Testis (tissue), 3 donors: ENCODE measurements around the gene GDPD1. TPM values are rescaled to one million over a fixed set of nuclear protein-coding genes. Genes with fewer than 3 reads are reported as not detected.

Experiments used
- DNase-seq: peaks from one replicate; pipeline ENCODE4 v3.0.0-alpha.2; 2019
- H3K27ac ChIP-seq, 2 donors: fragments of 200-600 bp; sonication (generic); one replicate each; pipeline ENCODE4 v1.5.1; 2019
- H3K27me3 ChIP-seq: fragments of 200-600 bp; sonication (generic); one replicate; pipeline ENCODE4 v1.5.1; 2019
- H3K36me3 ChIP-seq: fragments of 200-600 bp; sonication (generic); one replicate; pipeline ENCODE4 v1.5.1; 2017; ENCODE audit warnings: low read depth; ENCODE audit errors: missing control alignments
- H3K4me1 ChIP-seq: fragments of 200-600 bp; sonication (generic); one replicate; pipeline ENCODE4 v1.5.1; 2019
- H3K4me3 ChIP-seq, 2 donors: fragments of 200-600 bp; sonication (generic); one replicate each; pipeline ENCODE4 v1.5.1; 2017 to 2019
- H3K9me3 ChIP-seq: fragments of 200-600 bp; sonication (generic); one replicate; pipeline ENCODE4 v1.5.1; 2017
- CTCF ChIP-seq, 3 experiments: fragments of 450-650 bp in 2 of 3; fragments of 200-600 bp in 1 of 3; sonication (generic) in 1 of 3; IDR thresholded peaks; one replicate each; pipeline ENCODE4 v1.5.1; 2016 to 2019; ENCODE audit warnings: antibody characterized with exemption in 3 of 3, mild to moderate bottlenecking in 2 of 3, moderate library complexity in 1 of 3
- POLR2A ChIP-seq: fragments of 450-650 bp; IDR thresholded peaks from one replicate; pipeline ENCODE4 v1.6.1; 2017; ENCODE audit warnings: antibody characterized with exemption, mild to moderate bottlenecking, moderate library complexity
- WGBS, 2 donors: methylation state at CpG; one replicate each; pipeline ENCODE4 v1.1.5; 2018; 5-methylcytosine and 5-hydroxymethylcytosine counted together
- intact Hi-C: fragments of 100-400 bp; cut with DNase I; formaldehyde crosslinking; loops from one replicate; pipeline ENCODE4 v1.15.1; 2023; ENCODE audit warnings: low total_unique reads
- polyA plus RNA-seq: library from polyadenylated mRNA; stranded (reverse); fragments of 350-450 nt; fragmentation: Illumina TruSeq; extraction: RNeasy Lipid Tissue Mini Kit (QIAGEN cat#74804); gene quantifications from one replicate; pipeline ENCODE4 v1.2.3, GENCODE V29; 2014; ENCODE audit warnings: low read depth, low replicate concordance; ENCODE audit not compliant: insufficient read depth
- total RNA-seq, 2 donors: library from RNA; depleted of rRNA; stranded (reverse); fragments of >200 nt; gene quantifications; one replicate each; pipeline ENCODE4 v1.2.3, GENCODE V29; 2016

GDPD1 gene
- total and polyA plus RNA-seq, 3 donors from 2014 or later: 9.6 to 27.7 (median 11.7) TPM

- Histone ChIP-seq H3K9me3 (no peaks in the 10 kb centered on the region), H3K27me3 (no peaks in the 10 kb centered on the region), H3K27ac (no peak overlapping the region), H3K4me3 (no peak overlapping the region), H3K4me1 (no peaks in the 10 kb centered on the region), H3K36me3 (no peaks in the 10 kb centered on the region)
- 87 to 95% methylated on average over 4 of the region's 4 CpGs for WGBS, 2 donors
- DNase-seq: no peak
- TF ChIP-seq CTCF (IDR thresholded peaks at IDR 0.05) (no peak), POLR2A (no peak)
- intact Hi-C loops: no loop called here
These were observed 56.7 kb downstream of the GDPD1 start for GRCh38 chr17:59277031-59277430.

- no peak for TF ChIP-seq CTCF (IDR thresholded peaks at IDR 0.05)
- no peak for TF ChIP-seq POLR2A
- H3K9me3 ChIP-seq: no peaks in the 10 kb centered on the region
- 92 to 93% methylated on average over 4 of the region's 4 CpGs for WGBS, 2 donors
- intact Hi-C loops: no loop called here
- H3K36me3 ChIP-seq: no peaks in the 10 kb centered on the region
- H3K4me3 ChIP-seq: no peak overlapping the region
- DNase-seq: no peak
- no peaks in the 10 kb centered on the region for H3K27me3 ChIP-seq
- H3K27ac ChIP-seq: no peak overlapping the region
- H3K4me1 ChIP-seq: no peaks in the 10 kb centered on the region
These were observed 58.1 kb downstream of the GDPD1 start for GRCh38 chr17:59278406-59278805.

- Histone ChIP-seq H3K27me3 (no peaks in the 10 kb centered on the region), H3K9me3 (no peaks in the 10 kb centered on the region), H3K27ac (no peak overlapping the region), H3K4me1 (no peaks in the 10 kb centered on the region), H3K4me3 (no peak overlapping the region), H3K36me3 (no peaks in the 10 kb centered on the region)
- TF ChIP-seq POLR2A (no peak), CTCF (IDR thresholded peaks at IDR 0.05) (no peak)
- no peak for DNase-seq
- 76% methylated on average over 4 of the region's 4 CpGs for WGBS, 2 donors
- intact Hi-C loops: no loop called here
These were observed 64.0 kb downstream of the GDPD1 start for GRCh38 chr17:59284317-59284716.

- H3K27ac ChIP-seq: no peak overlapping the region
- H3K4me3 ChIP-seq: no peak overlapping the region
- no peak for TF ChIP-seq POLR2A
- no peak for TF ChIP-seq CTCF (IDR thresholded peaks at IDR 0.05)
- DNase-seq: no peak
- intact Hi-C loops: no loop called here
- H3K9me3 ChIP-seq: no peaks in the 10 kb centered on the region
- 80 to 81% methylated on average over 1 of the region's 1 CpG for WGBS, 2 donors
- no peaks in the 10 kb centered on the region for H3K4me1 ChIP-seq
- no peaks in the 10 kb centered on the region for H3K36me3 ChIP-seq
- H3K27me3 ChIP-seq: no peaks in the 10 kb centered on the region
These were observed 67.1 kb downstream of the GDPD1 start for GRCh38 chr17:59287452-59287851.

GRCh38 chr17:59287891-59288290 lies 67.6 kb downstream of the GDPD1 start:
- intact Hi-C loops: no loop called here

More at GRCh38 chr17:59287891-59288290, 67.6 kb downstream of the GDPD1 start:
- no peak for DNase-seq
- Histone ChIP-seq H3K27ac (no peak overlapping the region), H3K4me3 (no peak overlapping the region), H3K27me3 (no peaks in the 10 kb centered on the region), H3K4me1 (no peaks in the 10 kb centered on the region), H3K9me3 (no peaks in the 10 kb centered on the region), H3K36me3 (no peaks in the 10 kb centered on the region)
- TF ChIP-seq CTCF (IDR thresholded peaks at IDR 0.05): no peak
- no peak for TF ChIP-seq POLR2A
- WGBS, 2 donors: 73 to 92% methylated on average over 3 of the region's 3 CpGs
